Keratinocyte (primary cell): ENCODE measurements around the gene TTC24. TPM values are rescaled to one million over a fixed set of nuclear protein-coding genes. Genes with fewer than 3 reads are reported as not detected.

ENCODE experiments used
- DNase-seq: peaks from one replicate; pipeline ENCODE4 v3.0.0-alpha.2; 2011; ENCODE audit warnings: low read depth, missing footprints, low spot score
- FAIRE-seq: peaks from 2 replicates; lab custom pipeline; 2011; peaks lifted over from hg19 to GRCh38; lab: Jason Lieb, UNC
- H2AFZ ChIP-seq: 2 replicates; pipeline ENCODE4 v1.6.0; 2012; ENCODE audit warnings: low read length, control low read depth, inconsistent platforms; ENCODE audit not compliant: control insufficient read depth
- H3K27ac ChIP-seq: 2 replicates; pipeline ENCODE4 v1.5.1; 2011; ENCODE audit warnings: low read length; ENCODE audit not compliant: control insufficient read depth, insufficient read depth
- H3K27me3 ChIP-seq: 3 replicates; pipeline ENCODE4 v1.6.0; 2011; ENCODE audit warnings: low read length; ENCODE audit not compliant: control insufficient read depth, insufficient read depth; ENCODE audit errors: extremely low read depth
- H3K36me3 ChIP-seq, 2 experiments: 2 replicates in 1 of 2; 3 replicates in 1 of 2; pipeline ENCODE4 v1.5.1; 2011; ENCODE audit warnings: low read length in 2 of 2, mild to moderate bottlenecking in 1 of 2; ENCODE audit not compliant: control insufficient read depth in 2 of 2, insufficient read depth in 2 of 2; ENCODE audit errors: extremely low read depth in 1 of 2
- H3K4me1 ChIP-seq: 3 replicates; pipeline ENCODE4 v1.5.1; 2011; ENCODE audit warnings: low read length; ENCODE audit not compliant: control insufficient read depth, insufficient read depth; ENCODE audit errors: extremely low read depth
- H3K4me2 ChIP-seq: 3 replicates; pipeline ENCODE4 v1.6.0; 2011; ENCODE audit warnings: low read depth, low read length; ENCODE audit not compliant: control insufficient read depth, insufficient read depth; ENCODE audit errors: extremely low read depth
- H3K4me3 ChIP-seq, 3 experiments: fragments of 200-600 bp in 1 of 3; sonication (generic) in 1 of 3; 2 replicates in 2 of 3; 3 replicates in 1 of 3; pipeline ENCODE4 v1.5.1; 2011 to 2016; ENCODE audit warnings: low read length in 3 of 3, mild to moderate bottlenecking in 3 of 3, control low read depth in 2 of 3, inconsistent platforms in 1 of 3, low read depth in 1 of 3, mixed read lengths in 1 of 3, mixed run types in 1 of 3, moderate library complexity in 1 of 3; ENCODE audit not compliant: control insufficient read depth in 2 of 3, insufficient read depth in 2 of 3; ENCODE audit errors: extremely low read depth in 1 of 3
- H3K79me2 ChIP-seq: 2 replicates; pipeline ENCODE4 v1.6.0; 2012; ENCODE audit warnings: low read length; ENCODE audit not compliant: control insufficient read depth, insufficient read depth
- H3K9ac ChIP-seq: 3 replicates; pipeline ENCODE4 v1.6.0; 2011; ENCODE audit warnings: low read length; ENCODE audit not compliant: control insufficient read depth, insufficient read depth; ENCODE audit errors: extremely low read depth
- H3K9me1 ChIP-seq: 3 replicates; pipeline ENCODE4 v1.6.0; 2011; ENCODE audit warnings: low read length; ENCODE audit not compliant: control insufficient read depth, insufficient read depth; ENCODE audit errors: extremely low read depth
- H3K9me3 ChIP-seq: 2 replicates; pipeline ENCODE4 v1.5.1; 2012; ENCODE audit warnings: low read depth, low read length; ENCODE audit not compliant: control insufficient read depth
- H4K20me1 ChIP-seq: 3 replicates; pipeline ENCODE4 v1.6.0; 2011; ENCODE audit warnings: low read length; ENCODE audit not compliant: control insufficient read depth, insufficient read depth; ENCODE audit errors: extremely low read depth
- EZH2 ChIP-seq: IDR thresholded peaks from one replicate; pipeline ENCODE4 v1.6.1; 2012; ENCODE audit warnings: inconsistent platforms, mild to moderate bottlenecking, low read length, moderate library complexity
- dilution Hi-C: fragments of 300-500 bp; cut with MboI; formaldehyde crosslinking; loops from one replicate; pipeline ENCODE4 v1.7.0; 2020; ENCODE audit warnings: low sequenced_read_pairs; ENCODE audit not compliant: extremely low pct_ligation_motif_present
- polyA plus RNA-seq, 5 experiments: library from polyadenylated mRNA; depleted of rRNA in 3 of 5; stranded (reverse) in 3 of 5; stranded (forward) in 1 of 5; unstranded in 1 of 5; fragments of >200 nt; gene quantifications; 1 replicate in 1 of 5; 2 replicates in 3 of 5; 3 replicates in 1 of 5; pipeline versions ENCODE4 v1.2.1 to v1.2.3, GENCODE V29; 2011 to 2012; ENCODE audit warnings: missing spikeins in 2 of 5, low read depth in 1 of 5, low replicate concordance in 1 of 5
- TF ChIP-seq, protein P1 (sequence below), 3 experiments: IDR thresholded peaks in 1 of 3; conservative IDR thresholded peaks in 1 of 3; optimal IDR thresholded peaks in 1 of 3; 2 replicates in 2 of 3; 3 replicates in 1 of 3; pipeline versions ENCODE3 to v1.5.1; 2011; ENCODE audit warnings: low read length in 3 of 3, mild to moderate bottlenecking in 3 of 3, moderate library complexity in 2 of 3, control low read depth in 1 of 3, inconsistent platforms in 1 of 3; ENCODE audit not compliant: insufficient read depth in 2 of 3; ENCODE audit errors: extremely low read depth in 1 of 3

Gene TTC24
- polyA plus RNA-seq, 1 donor (not counting 4 experiments of a cell fraction or from before 2014, with no cell fraction given) = not detected

DNA sequence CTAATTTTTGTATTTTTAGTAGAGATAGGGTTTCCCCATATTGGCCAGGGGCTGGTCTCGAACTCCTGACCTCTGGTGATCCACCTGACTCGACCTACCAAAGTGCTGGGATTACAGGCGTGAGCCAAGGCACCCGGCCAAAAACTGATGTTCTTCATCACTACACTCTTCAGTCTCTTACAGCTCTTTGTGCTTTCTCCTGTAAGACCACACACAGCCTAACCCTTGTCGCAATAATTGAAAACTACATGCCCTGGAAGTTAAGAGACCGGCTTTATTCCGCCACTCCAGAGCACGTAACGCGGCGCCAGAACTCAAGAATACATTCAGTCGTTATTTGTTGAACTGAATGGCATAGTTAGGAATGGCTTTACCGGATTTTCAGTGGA lies 21.2 kb downstream of the TTC24 start:
- H3K9me1 ChIP-seq = no peaks in the 10 kb centered on the region
- dilution Hi-C loops = no loop called here
- H3K4me2 ChIP-seq = peak overlapping the region; percentile 97
- DNase-seq (no peak), FAIRE-seq (no peak)
- H3K79me2 ChIP-seq = peaks cover 25% of the 10 kb centered on the region
- peaks cover 25 to 26% of the 10 kb centered on the region in 2 experiments for H3K36me3 ChIP-seq
- H3K9me3 ChIP-seq = no peaks in the 10 kb centered on the region
- peak overlapping the region; percentile 90 for H3K27ac ChIP-seq
- TF ChIP-seq, protein P1, sequence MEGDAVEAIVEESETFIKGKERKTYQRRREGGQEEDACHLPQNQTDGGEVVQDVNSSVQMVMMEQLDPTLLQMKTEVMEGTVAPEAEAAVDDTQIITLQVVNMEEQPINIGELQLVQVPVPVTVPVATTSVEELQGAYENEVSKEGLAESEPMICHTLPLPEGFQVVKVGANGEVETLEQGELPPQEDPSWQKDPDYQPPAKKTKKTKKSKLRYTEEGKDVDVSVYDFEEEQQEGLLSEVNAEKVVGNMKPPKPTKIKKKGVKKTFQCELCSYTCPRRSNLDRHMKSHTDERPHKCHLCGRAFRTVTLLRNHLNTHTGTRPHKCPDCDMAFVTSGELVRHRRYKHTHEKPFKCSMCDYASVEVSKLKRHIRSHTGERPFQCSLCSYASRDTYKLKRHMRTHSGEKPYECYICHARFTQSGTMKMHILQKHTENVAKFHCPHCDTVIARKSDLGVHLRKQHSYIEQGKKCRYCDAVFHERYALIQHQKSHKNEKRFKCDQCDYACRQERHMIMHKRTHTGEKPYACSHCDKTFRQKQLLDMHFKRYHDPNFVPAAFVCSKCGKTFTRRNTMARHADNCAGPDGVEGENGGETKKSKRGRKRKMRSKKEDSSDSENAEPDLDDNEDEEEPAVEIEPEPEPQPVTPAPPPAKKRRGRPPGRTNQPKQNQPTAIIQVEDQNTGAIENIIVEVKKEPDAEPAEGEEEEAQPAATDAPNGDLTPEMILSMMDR (optimal IDR thresholded peaks at IDR 0.05 in 1 of 3, IDR thresholded peaks at IDR 0.05 in 1 of 3, conservative IDR thresholded peaks at IDR 0.05 in 1 of 3; ENCODE audit: extremely low read depth in 1 of 3, insufficient read depth in 2 of 3, low read length in 3 of 3) = no peak
- TF ChIP-seq EZH2 = no peak
- peak overlapping the region; percentile 78 for H2AFZ ChIP-seq
- H3K4me3 ChIP-seq = peak overlapping the region; percentile 61 to 97 (median 96)
- H3K27me3 ChIP-seq = no peaks in the 10 kb centered on the region
- H3K4me1 ChIP-seq = peaks cover 28% of the 10 kb centered on the region
- H3K9ac ChIP-seq = peak overlapping the region; percentile 98
- H4K20me1 ChIP-seq = no peaks in the 10 kb centered on the region

- H3K27ac ChIP-seq = peak within 1 kb of the TSS; percentile 90
- DNase-seq = no peak
- no peaks in the 10 kb centered on the region for H3K27me3 ChIP-seq
- H2AFZ ChIP-seq = peak within 1 kb of the TSS; percentile 78
- H3K79me2 ChIP-seq = peaks cover 25% of the 10 kb centered on the region
- no peaks in the 10 kb centered on the region for H3K9me1 ChIP-seq
- H3K4me3 ChIP-seq = peak within 1 kb of the TSS; percentile 61 to 97 (median 96)
- H3K9me3 ChIP-seq = no peaks in the 10 kb centered on the region
- dilution Hi-C loops = no loop called here
- peak within 1 kb of the TSS; percentile 98 for H3K9ac ChIP-seq
- H3K4me1 ChIP-seq = peaks cover 28% of the 10 kb centered on the region
- no peaks in the 10 kb centered on the region for H4K20me1 ChIP-seq
- H3K4me2 ChIP-seq = peak within 1 kb of the TSS; percentile 97
- no peak for FAIRE-seq
- TF ChIP-seq, protein P1 (optimal IDR thresholded peaks at IDR 0.05 in 1 of 3, IDR thresholded peaks at IDR 0.05 in 1 of 3, conservative IDR thresholded peaks at IDR 0.05 in 1 of 3; ENCODE audit: extremely low read depth in 1 of 3, insufficient read depth in 2 of 3, low read length in 3 of 3) = no peak
- TF ChIP-seq EZH2 = no peak
- H3K36me3 ChIP-seq = peaks cover 20 to 22% of the 10 kb centered on the region in 2 experiments
Observed at GRCh38 chr1:156601122-156601830, 21.8 kb downstream of the TTC24 start, which contains the start of gene GPATCH4. Gene GPATCH4 (minus strand): TSS chr1:156601479.
